IPS-NIHi7 (cell line): Measurements from ENCODE around the gene NTSR1.
A peak's percentile ranks its signal among the peaks of the same experiment; 100 is the strongest.

Experiments used
- DNase-seq: peaks from one replicate; pipeline ENCODE4 v3.0.0; 2012; ENCODE audit warnings: mixed read lengths; ENCODE audit errors: extremely low spot score

NTSR1 gene

DNA sequence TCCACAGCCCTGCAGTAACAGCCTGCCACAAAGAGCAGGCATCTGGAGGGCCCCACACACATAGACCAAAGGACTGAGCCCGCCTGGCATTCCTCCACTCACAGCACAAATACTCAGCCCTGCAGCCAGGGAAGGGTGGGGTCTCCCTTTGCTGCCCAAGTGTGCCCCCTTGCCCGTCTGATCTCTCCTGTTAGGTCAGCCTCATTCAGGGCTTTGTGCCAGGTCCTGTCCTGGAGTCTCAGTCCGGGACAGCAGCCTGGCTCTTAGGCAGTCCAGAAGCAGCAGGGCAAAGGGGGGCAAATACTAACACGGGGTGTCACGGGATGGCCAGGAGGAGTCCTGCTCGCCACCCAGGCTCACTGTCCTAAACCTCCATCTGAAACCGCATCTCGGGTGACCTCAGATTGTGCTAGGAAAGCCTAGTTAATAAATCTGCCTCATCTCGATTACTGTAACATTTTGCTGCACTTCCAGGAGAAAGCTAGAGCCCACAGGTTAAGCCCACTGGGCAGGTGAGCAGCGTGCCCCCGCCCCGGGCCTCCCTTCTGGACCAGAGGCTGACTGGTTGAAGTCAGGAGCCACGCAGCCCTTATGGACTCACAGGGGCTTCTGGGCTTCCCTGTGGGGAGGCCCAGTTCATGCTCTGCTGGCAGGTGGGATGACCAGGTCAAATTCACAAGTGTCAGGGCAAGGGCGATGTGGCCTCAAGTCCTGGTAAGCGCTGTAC is 92.8 kb downstream of the NTSR1 start:
- no peak for DNase-seq

GRCh38 chr20:62802026-62802712 is 93.5 kb downstream of the NTSR1 start:
- DNase-seq: no peak

DNA sequence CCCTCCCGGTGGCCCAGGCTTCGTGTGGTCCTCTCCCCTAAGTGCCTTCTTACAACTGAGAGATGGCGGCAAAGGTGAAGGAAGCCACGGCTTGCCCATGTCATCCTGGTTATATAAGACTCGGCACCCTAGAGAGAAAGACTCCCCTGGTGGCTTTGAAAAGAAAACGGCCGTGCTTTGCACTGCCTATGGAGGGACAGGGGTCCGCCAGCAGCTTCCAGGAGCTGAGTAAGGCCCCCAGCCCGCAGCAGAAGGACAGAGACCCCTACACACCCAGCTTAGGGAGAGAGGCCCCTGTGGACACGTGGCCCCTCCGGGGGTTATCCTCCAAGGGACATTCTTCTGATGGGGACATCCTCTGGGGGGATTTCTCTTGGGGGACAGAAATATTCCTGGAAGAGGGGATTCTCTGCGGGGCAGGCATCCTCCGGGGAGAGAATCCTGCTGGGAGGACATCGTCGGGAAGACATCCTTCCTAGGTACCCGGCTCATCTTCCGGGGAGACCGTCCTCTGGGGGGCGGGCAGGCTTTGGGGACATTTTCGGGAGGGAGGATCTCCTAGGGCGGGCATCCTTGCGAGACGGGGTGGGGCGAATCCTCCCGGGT is 95.5 kb downstream of the NTSR1 start:
- no peak for DNase-seq

DNA sequence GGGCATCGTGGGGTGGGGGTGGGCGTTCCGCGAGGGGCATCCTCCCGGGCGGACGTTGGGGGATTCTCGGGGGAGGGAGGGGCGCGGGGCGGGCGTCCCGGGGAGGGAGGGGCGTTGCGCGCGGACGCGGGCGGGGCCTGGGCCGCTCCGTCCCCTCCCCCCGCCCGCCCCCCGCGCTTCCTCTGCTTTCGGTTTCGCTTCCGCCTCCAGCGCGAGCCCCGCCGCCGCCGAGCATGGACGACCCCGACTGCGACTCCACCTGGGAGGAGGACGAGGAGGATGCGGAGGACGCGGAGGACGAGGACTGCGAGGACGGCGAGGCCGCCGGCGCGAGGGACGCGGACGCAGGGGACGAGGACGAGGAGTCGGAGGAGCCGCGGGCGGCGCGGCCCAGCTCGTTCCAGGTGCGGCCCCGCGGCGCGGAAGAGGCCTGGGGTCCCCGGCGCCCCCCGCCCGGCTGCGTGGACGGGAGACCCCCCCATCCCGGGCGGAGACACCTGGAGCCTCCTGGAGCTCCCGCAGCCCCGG is 96.1 kb downstream of the NTSR1 start, which contains the start of gene OGFR:
TSS of gene OGFR (plus strand) at position 209 of the 528 bp plus-strand sequence. CDS start at position 234, 25 bp downstream.
- DNase-seq: peak; percentile 74

GRCh38 chr20:62805155-62805710 is 96.6 kb downstream of the NTSR1 start:
- peak; percentile 27 for DNase-seq

GRCh38 chr20:62805711-62806382 is 97.2 kb downstream of the NTSR1 start:
- DNase-seq: no peak

GRCh38 chr20:62806383-62807050 is 97.9 kb downstream of the NTSR1 start:
- DNase-seq: no peak

- no peak for DNase-seq
Observed at GRCh38 chr20:62807444-62808210, 99.0 kb downstream of the NTSR1 start.

DNA sequence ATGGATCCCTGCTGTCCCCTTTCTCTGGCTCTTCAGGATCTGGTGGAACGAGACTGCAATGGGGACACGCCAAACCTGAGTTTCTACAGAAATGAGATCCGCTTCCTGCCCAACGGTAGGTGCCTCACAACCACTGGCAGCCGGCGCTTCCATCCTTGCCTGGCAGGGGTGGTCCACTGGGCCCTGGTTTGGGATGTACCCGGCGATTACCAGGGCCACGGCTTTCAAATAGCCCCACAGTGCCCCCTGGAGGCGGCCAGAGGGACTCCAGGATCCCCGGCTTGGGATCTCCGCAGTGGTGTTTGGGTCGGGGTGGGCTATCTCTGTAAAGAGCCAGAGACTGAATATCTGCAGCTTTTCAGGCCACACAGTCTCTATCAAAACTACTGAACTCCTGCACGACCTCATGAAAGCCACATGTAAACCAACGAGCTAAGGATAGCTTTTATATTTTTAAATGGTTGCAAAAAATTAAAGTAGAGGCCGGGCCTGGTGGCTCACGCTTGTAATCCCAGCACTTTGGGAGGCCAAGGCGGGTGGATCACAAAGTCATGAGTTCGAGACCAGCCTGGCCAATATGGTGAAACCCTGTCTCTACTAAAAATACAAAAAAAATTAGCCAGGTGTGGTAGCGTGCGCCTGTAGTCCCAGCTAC is 99.7 kb downstream of the NTSR1 start:
- peak; percentile 84 for DNase-seq

GRCh38 chr20:62809530-62810428 is 101.1 kb downstream of the NTSR1 start:
- no peak for DNase-seq

- DNase-seq: no peak
Observed at GRCh38 chr20:62811320-62811719, 102.7 kb downstream of the NTSR1 start.

DNA sequence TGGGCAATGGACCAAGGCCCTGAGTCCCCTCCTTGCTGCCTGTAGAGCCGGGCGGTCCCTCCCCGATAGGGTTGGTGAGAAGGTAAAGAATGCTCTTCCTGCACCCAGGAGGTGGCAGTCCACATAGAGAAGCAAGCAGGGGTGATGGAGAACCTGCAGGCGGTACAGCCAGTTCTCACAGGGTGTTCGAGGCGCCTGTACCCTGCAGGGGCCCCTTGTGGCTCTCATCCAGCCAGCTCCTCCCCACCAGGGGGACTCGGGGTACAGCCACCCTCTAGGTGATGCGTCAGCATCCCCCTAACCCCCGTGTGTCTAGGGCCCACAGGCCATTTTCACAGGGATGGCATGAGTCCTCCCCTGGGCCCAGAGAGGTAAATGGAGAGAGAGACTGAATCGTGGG is 103.1 kb downstream of the NTSR1 start:
- no peak for DNase-seq
